ENCODE results near the gene C19orf67.

GRCh38 chr19:14086098-14086497, 515 bp upstream of the C19orf67 start:
- no peak for TF ChIP-seq EZH2 (IDR thresholded peaks at IDR 0.05; ENCODE audit: insufficient read depth, low read length)
- TF ChIP-seq, protein P1, sequence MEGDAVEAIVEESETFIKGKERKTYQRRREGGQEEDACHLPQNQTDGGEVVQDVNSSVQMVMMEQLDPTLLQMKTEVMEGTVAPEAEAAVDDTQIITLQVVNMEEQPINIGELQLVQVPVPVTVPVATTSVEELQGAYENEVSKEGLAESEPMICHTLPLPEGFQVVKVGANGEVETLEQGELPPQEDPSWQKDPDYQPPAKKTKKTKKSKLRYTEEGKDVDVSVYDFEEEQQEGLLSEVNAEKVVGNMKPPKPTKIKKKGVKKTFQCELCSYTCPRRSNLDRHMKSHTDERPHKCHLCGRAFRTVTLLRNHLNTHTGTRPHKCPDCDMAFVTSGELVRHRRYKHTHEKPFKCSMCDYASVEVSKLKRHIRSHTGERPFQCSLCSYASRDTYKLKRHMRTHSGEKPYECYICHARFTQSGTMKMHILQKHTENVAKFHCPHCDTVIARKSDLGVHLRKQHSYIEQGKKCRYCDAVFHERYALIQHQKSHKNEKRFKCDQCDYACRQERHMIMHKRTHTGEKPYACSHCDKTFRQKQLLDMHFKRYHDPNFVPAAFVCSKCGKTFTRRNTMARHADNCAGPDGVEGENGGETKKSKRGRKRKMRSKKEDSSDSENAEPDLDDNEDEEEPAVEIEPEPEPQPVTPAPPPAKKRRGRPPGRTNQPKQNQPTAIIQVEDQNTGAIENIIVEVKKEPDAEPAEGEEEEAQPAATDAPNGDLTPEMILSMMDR (IDR thresholded peaks at IDR 0.05; ENCODE audit: insufficient read depth, low read depth, low read length): no peak
